NCI-H187 treated with DMSO at 0.1 percent for 48 hours (cell line): Measurements from ENCODE around the gene FLII.
A peak's percentile ranks its signal among the peaks of the same experiment; 100 is the strongest.

Experiments
- DNase-seq: peaks from one replicate; lab custom pipeline; 2025; lab: John Stamatoyannopoulos, UW

The FLII gene

DNA sequence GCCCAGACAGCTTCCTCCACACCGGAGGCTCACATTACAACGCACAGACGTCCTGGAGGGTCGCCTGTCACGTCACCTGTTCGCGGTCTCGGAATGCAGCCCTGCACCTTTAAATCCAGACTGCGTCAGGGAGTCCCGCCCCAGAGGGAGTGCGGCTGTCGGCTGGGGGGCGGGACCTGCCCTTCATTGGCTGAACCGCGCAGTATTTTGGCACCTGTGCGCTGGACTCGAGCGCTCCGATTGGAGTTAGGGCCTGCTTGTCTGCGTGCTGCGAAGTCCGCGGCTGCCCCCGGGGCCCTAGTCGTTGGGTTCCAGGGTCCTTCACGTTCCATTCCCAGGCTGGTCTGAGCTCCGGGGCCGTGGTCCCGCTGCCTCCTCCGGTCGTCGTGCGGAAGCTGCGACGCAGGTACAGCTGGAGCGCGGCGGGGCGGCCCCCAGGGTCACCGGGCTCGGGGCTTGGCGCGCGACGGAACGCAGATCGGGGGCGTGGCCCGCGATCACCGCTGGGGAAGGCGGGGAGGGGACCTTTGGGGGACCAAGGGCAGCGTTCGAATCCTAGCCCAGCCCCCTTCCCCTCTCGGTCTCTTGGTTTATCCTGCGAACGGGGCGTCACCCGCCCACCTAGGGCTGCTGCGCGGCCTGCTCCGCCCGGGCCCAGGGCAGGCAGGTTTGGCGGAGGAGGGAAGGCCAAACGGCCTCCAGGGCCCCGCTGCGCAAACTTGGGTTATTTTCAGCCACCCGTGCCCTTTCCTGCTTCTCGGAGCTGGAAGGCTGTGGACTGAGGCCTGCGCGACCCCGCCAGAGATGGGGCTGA lies 2.0 kb upstream of the FLII start, which contains the start of gene MIEF2:
TSS of gene MIEF2 (plus strand) at position 331 of the 814 bp plus-strand sequence. CDS start 2,059 bp downstream, outside the sequence.
- DNase-seq: peak; percentile 45

GRCh38 chr17:18259621-18260331 lies 1.2 kb upstream of the FLII start:
- DNase-seq: no peak

DNA sequence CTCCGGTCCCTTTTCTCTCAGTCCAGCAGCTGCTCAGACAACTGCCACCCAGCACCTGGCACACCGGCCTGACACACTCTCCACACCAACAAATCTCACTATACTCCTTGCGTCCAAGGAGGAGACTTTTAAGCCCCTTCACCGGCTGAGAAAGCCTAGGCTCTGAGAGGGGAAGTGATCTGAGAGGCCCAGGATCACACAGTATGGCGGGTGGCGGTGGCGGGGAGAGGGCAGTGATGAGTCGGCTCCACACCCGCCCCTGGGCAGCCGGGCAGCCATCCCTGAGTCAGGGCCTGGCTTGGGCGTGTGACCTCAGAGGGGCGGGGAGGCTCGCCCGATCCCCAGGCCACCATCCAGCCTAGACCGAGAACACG lies 569 bp downstream of the FLII start:
- DNase-seq: no peak

GRCh38 chr17:18257268-18257981 lies 1.1 kb downstream of the FLII start:
- DNase-seq: no peak

- DNase-seq: no peak
Measured at GRCh38 chr17:18256776-18257175, 1.8 kb downstream of the FLII start.

- no peak for DNase-seq
Measured at GRCh38 chr17:18256351-18256750, 2.2 kb downstream of the FLII start.

DNA sequence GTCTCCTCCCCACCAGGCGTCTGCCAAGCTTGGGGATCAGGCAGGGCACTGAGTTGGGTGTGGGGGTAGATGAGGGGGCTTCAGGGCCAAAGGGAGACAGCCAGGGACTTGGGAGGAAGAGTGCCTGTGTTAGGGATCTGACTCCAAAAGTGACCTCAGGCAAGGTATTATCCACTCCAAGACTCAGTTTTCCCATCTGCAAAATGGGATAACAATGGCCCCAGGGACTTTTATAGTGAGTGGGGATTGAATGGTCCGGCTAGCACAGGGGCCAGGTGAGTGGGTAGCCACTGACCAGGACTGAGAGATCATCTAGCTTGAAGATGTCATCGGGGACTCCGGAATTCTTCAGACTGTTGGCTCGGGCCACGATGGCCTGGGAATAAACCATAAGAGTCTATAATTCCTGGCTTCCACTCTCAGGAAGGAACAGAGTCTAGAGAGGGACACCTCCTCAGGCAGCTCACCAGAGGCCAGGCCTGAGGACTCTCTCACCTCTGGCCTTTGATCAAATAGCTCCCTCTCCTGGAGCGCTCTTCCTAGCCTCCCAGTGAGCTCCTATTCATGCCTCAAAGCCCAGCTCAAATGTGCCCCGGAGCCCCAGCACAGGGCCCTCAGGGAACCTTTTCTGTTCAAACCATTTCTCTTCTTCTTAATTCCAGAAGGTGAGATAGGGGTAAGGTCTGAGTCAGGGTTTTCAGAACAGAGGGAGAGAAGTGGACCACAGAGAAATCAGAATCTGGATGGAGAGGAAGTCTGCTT lies 3.5 kb downstream of the FLII start:
- DNase-seq: no peak

DNA sequence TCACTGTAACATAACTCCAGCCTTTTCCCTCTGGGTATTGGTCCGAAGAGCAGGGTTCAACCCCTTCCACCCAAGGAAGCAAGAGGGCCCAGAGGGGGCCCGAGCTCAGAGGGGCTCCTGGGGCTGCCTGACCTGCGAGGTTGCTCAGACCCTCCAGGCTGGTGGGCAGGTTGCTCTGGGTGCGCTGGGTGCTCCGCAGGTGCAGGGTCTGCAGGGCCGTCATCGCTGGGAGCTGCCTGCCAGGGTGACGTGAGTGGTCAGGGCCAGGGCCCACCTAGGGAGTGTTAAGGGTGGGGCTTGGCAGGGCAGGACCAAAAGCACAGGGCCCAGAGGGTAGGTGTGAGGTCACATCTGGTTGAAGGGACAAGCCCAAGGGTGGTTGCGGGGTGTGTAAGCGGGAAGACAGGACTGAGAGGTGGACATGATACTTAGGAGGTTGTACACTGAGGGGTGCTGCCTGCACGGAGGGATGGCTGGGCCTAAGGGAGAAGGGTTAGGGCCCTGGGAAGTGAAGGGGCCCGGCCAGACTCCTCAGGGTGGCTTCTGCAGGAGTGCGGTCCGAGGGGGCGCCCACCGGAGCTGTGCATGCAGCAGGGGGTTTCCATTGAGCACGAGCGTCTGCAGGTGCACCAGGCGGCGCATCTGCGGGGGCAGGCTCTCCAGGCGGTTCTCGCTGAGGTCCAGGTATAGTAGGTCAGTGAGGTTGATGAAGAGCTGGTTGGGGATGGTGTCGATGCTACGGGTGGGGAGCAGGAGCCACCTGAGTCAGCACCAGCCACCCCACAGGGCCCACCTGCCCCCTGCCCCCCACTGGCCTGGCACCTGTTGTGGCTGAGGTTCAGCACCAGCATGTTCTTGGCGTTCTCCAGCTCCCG lies 4.4 kb downstream of the FLII start:
- no peak for DNase-seq

DNA sequence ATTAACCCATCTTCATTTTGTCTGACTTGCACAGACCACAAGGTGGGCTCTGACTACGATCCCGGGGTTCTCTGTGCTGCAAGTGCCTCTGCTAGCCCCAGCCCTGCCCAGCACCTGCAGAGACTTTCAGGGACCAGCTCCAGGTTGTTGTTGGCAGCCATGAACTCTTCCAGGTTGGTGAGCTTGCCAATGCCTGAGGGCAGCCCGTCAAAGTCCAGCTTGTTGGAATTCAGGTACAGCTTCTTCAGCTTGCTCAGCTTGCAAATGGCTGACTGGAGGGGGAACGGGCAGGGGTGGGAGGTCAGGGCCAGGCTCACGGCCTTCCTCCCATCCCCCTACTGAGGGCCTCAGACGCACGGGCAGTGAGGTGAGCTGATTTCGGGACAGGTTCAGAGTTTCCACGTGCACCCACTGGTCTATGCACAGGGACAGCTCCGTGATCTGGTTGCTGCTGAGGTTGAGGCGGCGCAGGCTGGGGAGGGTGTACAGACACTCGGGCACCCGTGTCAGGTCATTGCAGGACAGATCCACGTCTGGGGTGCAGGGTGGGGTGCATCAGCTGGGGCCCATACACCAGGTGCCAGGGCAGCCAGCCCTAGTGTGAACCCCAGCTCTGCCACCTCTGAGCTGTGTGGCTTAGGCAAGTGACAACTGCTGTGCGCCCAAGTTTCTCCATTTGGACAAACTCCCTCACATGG lies 5.2 kb downstream of the FLII start:
- DNase-seq: no peak

DNA sequence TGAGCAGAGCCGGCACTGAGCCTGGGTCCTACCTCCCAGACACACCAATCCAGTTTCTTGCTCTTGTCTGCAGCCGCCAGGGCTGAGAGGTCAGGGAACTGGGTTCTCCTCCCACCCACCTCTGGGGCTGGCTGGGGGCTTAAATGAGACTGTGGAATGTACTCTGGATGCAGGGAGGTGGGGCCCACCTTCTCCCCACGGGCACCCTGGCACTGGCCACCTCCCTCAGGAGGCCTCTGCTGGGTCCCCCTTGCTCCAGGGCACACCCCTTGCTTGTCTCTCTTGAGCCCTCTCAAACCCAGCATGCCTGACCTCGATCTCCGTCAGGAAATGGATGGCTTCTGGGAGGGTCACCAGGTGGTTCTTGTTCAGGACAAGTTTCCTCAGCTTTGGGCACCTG lies 6.4 kb downstream of the FLII start:
- no peak for DNase-seq

GRCh38 chr17:18251204-18251603 lies 7.3 kb downstream of the FLII start:
- no peak for DNase-seq

- no peak for DNase-seq
Measured at GRCh38 chr17:18250708-18251107, 7.8 kb downstream of the FLII start.

DNA sequence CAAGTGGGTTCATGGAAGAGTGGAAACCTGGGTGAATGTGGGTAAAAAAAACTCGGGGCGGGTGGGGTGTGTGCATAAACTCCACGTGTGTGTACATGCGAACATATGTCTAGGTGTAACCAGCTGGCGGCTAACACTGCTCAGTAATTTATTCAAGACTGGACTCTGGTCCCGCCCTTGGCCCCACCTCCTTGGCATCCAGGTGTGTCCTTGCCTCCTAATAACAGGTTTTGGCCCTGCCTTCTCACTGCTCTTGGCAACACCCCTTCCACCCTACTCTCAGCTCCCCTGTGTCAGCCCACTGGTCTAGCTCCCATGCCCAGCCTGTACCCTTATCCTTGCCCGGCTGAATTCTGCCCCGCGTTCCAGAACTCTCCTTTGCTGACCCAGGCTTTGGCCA lies 8.3 kb downstream of the FLII start:
- DNase-seq: no peak

GRCh38 chr17:18248811-18249210 lies 9.7 kb downstream of the FLII start:
- DNase-seq: no peak

- peak; percentile 4 for DNase-seq
Measured at GRCh38 chr17:18248300-18248731, 10.2 kb downstream of the FLII start.

DNA sequence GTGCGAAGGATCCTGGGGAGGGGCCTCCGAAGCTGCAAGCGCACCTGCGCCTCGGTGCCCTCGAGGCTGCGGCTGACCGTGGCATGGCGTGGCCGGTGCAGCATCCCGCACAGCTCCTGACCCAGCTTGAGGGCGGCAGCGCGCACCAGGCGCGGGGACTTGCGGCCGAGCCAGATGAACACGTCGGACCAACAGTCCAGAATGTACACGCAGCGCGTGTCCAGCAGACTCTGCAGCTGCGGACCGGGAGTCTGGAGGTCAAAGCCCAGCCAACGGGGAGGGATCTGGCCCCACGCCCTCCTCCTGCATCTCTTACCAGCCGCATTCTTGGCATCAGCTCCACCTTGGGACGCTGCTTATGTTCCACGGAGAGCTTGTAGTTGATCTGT lies 10.9 kb downstream of the FLII start:
- no peak for DNase-seq

GRCh38 chr17:18246880-18247612 lies 11.5 kb downstream of the FLII start:
- DNase-seq: peak; percentile 48

- DNase-seq: no peak
Measured at GRCh38 chr17:18246109-18246725, 12.3 kb downstream of the FLII start.
